GM19239 (cell line): ENCODE results near the gene IRX1.

Experiments
- DNase-seq: peaks from one replicate; pipeline ENCODE4 v3.0.0; 2011; ENCODE audit warnings: low spot score; ENCODE audit not compliant: insufficient read length
- FAIRE-seq: peaks from 2 replicates; lab custom pipeline; 2011; peaks lifted over from hg19 to GRCh38; lab: Jason Lieb, UNC

IRX1 gene

DNA sequence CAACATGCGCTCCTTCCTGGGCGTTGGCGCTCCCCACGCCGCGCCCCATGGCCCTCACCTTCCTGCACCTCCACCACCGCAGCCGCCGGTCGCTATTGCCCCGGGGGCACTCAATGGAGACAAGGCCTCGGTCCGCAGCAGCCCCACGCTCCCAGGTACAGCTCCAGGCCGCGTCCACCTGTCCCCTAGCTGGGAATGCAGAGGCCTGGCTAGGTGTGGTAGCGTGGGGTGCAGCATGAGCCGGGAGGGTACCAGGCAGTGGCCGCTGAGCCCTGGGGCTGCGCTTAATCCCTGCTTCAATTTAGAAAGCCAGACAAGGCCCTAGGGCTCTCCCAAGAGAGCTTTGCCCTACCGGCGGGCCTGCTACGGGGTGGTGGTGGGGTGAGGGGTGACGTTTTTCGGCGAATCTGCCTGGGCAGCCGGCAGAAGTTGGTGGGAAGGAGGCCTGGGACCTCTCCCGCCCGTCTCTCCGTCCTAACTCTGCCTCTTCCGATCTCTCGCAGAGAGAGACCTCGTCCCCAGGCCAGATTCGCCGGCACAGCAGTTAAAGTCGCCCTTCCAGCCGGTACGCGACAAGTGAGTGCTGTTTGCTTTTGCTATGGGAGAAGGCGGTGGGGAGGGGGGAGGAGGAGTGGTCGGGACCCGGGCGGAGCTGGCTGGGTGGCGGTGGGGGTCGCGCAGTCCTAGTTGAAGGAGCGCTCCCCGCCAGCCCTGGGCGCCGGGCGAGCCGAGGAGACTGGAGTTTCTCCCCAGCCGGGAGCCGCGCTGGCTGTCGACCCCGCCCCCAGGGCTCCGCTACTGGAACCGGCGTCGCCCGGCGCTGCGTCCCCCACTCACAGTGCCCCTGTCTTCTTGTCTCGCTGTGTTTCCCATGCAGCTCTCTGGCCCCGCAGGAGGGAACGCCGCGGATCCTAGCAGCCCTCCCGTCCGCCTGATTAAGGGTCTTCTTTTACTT is 4.8 kb downstream of the IRX1 start:
- DNase-seq (no peak), FAIRE-seq (no peak)

DNA sequence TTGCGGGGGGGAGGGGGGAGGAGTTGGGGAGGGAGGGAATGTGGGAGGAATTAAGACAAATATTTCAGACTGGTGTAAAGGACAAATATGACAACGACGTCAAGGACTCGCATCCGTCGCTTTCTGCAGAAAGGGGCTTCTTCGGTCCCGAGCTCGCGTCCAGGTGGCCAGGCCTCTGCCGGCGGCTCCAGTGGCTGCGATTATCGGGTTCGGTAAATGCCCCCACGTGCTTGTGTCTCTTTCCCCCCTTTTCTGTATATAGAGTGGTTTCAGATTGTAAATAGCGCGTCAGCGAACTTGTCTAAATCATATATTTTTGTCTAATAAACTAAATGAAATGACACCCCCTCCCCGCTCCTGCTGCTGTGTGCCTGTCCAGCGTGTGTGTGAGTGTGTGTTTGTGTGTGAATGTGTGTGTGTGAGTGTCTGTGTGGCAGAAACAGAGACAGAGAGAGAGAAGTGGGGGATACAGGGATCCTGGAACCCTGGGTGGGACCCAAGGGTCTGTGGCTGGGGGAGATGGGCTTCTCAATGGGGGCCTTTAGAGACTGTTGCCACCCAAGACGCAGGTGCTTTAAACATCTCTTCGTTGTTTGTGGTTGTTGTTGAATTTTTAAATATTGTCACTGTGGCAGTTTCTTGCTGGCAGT is 5.6 kb downstream of the IRX1 start:
- DNase-seq (no peak), FAIRE-seq (no peak)

DNA sequence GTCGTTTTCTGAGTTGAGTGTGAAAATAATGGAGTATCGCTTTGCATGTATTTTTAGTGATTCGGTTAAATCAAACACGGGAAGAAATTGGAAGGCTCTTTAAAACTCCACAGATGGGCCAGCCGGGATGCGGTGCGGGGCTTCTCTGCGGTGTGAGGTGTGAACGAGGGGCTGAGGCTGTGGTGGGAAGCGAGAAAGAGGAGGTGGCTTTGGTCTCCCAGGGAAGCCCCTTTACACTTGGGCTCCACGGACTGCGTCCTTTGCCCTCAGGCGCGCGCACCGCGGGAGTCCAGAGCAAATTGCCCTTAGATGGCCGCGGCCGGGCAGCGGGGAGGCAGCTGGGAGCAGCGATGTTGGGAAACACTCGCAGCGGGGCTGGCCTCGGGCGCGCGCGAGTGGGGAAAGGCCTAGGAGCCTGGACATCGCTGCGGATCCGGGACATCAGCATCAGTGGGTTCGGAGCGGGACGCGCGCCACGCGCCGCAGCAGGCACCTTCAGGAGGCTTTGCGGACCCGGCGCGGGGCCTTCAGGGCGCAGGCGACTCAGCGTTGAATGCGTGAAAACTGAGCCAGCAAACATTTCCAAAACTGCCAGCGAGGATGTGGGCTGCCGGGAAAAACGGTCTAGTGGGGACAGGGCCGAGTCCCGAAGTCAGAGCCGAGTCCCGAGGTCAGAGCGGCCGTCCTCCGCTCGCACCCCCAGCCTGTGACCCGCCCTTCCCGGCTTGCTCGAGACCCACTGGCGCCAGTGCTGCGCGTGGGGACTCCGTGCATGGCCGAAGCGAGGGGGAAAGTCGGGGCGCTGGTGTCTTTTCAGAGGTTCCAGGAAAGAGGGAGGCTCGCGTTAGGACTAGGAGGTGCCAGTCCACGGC is 6.5 kb downstream of the IRX1 start:
- no peak for FAIRE-seq
- no peak for DNase-seq

DNA sequence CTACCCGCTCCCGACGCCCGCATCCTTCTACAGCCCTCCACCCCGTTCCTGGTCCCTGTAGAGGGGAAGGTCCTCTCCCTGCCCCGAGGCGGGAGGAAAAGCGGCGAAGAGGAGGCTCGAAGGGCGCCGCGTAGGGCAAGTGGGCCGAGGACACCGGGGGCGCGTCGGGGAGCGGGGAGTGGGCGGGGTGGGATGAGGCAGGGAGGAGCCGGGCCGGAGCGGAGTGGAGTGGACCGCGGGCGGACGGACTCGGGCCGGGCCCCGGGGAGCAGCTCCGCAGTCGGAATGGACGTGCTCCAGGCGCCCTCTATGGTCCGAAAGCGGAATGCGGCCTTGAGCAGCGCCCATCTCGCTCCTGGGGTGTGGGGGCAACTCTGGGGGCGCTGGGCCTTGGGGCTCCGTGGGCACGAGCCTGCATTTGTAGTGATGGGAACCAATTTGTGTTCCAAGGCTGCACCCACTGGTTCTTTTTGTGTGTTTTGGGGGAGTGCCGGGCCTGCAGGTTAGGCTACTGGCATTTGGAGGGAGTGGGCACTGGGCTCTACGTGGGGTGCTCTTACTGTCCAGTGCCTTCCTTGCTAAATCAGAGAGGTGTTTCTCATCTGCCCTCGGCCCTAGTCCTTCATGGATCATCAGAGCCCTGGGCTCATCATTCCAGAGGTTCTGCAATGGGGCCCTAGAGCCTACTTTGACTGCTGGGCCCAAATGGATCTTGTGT is 7.3 kb downstream of the IRX1 start:
- no peak for DNase-seq
- FAIRE-seq = no peak

DNA sequence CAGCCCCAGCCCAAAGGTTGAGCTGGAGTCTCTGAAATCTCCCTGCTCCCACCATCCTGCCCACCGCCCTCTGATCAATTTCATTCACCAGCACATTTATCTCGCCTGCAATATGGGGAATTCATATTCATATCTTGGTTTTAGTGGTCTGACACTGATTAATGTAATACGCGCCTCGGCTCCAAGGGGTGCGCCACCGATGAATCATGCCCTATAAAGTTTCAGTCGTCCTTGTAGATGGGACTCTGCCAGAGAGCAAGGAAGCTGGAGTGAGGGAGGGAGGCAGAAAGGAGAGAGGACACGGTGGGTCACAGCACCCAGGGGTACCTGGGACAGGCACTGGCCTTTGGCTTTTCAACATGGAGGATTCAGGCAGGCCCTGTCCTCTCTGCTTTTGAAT is 8.9 kb downstream of the IRX1 start:
- no peak for FAIRE-seq
- no peak for DNase-seq

DNA sequence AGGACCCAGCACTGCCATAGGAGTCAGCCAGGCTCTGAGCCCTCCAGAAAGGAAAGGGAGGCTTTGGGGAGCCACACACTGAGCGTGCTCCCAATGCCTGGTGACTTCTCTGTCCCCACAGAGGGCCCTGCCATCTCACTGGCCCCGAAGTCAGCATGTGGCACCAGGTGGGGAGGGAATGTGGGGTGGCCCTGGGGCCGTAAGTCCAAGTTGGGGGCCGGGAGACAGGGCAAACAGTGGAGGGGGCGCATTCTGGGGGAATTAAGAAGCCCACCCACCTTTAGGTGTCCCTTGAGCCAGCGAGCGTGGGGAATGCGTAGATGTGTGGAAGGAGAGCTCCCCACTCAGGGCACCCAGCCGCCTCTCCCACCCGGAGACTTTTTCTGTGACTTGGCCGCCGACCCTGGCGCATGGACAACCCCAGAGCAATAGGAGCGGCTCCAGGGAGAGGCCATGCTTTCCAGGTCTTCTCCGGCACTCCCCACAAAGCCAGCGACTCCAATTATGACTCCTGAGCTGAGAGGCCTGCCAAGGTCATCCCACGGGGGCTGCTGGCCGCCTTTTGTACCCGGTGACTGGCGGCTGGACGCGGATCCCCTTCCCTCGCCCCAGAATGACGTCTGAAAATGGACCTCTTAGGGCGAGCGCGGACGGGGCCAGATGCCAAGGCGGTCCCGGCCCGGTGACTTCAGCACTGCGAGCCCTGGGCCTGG is 9.8 kb downstream of the IRX1 start:
- DNase-seq (no peak), FAIRE-seq (no peak)

DNA sequence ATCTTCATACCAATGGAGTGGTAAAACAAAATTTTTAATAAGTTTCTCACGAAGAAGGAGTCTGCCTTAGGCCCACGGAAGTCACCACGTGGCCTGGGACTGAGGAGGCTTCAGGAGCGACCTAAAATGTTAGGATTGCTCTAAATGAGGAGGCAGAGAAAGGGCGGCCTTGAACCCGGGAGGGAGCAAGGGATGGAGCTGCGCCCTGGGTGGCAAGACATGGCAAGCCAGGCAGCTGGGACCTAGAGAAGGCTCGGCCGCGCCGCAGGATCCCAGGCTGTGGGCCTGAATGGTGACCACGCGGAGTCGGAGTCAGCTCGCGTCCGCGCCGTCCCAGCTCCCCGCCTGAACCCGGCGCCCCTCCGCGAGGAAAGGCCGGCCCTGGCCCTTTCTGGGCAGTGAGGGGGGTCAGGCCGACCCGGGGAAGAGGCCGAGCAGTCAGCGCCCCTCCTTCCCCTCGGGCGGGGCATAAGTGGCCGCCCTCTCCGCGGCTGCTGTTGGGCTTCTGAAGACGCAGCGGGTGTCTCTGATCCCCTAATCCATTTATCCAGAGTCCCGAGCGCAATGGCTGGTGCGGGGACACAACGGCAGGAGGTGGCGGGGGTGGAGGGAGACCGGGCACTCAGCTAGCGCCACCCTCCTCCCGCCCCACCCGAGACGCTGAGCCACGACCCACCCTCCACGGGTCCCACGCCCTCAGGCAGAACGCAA is 10.6 kb downstream of the IRX1 start:
- no peak for DNase-seq
- FAIRE-seq = no peak

DNA sequence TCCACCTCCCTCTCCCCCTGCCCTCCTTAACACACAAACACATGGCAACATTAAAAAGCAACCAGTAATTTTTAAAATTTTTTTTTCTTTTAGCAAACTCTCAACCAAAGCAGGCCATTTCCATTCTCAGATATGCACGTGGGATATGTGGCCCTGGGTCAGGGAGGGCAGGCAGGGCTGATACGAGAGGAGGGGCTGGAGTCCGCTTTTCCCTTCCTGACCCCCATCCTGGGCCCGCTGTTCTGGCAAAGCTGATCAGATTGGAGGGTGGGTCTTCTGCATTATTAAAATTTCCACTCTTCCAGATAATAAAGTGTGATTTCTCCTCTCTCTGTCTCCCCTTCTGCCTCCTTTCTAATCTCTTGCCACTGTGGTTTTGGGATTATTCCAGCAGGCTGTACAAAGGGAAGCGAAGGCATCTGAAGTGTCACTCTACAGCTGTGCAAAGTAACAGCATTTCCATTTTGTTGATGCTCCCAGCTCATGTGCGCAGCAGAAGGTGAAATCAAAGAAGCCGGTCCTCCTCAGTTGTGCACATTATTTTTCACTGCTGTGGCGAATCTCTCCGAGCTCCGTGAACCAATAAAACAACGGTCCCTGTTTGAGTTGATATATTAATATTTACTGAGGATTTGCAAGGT is 12.0 kb downstream of the IRX1 start:
- DNase-seq (no peak), FAIRE-seq (no peak)

DNA sequence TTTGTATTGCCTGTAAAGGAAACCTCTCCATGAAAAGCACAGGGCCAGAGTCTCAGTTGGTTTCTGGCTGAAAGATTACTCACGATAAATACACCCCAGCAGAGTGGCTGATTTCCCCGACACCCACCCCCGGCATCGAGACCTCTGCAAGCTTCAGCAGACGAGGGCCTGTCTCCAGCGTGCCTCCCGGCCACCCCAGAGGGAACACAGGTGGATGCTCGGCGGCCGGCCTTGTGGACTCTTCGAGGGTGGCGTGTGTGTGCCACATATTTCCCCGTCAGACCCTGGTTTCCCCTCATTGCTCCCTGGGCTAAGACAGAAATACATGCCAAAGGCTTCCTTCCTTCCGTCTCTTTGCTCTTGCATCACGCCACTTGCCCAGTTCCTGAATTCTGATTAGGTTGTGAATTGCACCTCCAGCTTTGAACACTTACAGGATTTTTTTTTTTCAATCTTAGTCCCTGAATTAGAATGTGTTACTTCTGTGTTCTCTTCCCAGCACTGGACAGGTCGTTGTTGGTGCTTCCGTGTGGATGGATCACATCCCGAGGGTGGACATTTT is 13.6 kb downstream of the IRX1 start:
- DNase-seq (no peak), FAIRE-seq (no peak)

DNA sequence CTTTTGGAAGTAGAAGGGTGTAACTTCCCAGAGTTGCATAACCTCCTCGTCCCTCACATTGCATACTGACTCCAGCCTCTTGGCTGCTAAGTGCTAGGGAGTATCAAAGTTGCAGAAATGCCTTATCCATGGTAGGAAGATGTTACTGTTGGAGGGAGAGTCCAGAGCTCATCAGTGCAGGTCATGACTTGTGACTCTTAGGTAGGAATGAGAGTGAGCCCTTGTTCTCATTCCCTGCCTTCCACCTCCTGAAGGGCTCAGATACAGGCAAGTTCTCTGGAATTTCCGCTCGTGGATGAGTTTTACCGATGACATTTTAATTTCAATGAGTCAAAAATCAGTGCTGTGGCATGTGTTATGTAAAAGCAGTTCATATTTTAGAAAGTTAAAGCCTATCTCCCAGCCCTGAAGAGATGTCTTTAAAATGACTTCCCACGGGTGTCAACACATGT is 17.0 kb downstream of the IRX1 start:
- no peak for FAIRE-seq
- DNase-seq = no peak

DNA sequence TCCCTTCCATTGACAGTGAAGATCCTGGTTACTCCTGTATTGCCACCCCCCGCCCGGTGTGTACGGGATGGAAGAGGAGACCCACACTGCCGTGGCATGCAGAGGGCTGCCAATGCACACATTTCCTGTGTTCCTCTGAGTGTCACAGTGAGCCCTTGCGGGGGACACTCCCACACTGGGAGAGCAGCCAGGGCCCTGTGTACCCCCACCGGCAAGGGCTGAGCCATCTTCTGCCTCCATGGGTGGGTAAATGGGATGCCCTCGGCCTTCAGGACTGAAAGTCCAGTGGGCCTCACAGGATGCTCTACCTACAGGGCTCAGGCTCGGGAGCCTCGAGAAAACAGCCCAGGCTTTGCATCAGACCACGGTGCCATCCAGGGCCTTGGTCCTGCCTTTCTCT is 18.1 kb downstream of the IRX1 start:
- no peak for DNase-seq
- no peak for FAIRE-seq

DNA sequence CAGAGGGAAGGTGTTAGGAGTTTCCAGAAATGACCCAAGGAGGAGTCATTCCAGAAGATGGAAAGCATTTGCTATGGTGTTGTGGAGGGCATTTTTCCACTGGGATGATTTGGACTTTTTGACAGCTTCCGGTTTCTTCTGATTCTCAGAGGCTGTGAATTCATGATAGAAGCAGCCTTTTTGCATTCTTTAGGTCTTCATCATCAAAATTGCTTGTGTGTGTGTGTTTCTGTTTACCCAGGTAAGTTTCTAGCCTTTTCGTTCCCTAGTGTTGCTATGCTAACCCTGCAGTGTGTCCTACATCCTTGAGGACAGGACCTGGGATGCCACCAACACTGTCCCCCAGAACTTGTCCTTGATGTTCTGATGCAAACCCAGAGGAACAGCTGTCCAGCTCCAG is 19.6 kb downstream of the IRX1 start:
- FAIRE-seq (no peak), DNase-seq (no peak)

DNA sequence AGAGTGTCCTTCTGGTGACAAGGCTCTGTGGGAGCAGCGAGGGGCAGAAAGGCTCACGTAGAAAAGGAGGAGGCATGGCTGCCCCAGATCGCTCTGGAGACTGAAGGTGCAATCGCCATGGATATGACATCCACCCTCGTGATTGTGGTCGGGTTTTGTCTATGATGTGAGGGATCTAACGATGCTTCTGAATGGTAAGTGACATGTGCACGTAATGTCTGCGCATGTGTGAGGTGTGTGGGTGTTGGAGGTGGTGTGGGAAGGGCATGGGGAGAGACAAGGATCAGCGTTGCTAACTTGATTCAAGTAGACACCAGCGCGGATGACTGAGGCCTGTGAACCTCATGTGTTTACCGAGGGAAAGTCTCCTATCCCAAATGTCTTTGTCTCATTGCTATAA is 20.2 kb downstream of the IRX1 start:
- DNase-seq (no peak), FAIRE-seq (no peak)

DNA sequence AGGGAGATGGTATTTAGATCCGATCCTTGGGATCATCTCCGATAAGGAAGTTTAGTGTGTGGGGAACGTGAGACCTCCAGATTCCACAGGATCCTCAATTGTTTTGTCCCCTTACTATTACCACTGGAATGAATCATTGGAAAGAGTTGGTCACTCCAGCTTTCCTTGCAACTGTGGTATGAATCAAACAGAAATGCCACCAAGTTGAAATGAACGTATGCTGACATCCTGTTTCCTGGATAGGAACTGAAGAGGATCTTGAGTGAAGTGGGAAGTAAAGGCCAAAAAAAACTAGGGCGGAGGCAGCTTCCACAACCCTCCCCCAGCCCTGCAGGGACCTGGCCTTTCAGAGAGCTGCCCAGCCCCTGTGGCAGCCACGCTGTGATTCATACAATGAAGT is 23.9 kb downstream of the IRX1 start:
- DNase-seq (no peak), FAIRE-seq (no peak)

DNA sequence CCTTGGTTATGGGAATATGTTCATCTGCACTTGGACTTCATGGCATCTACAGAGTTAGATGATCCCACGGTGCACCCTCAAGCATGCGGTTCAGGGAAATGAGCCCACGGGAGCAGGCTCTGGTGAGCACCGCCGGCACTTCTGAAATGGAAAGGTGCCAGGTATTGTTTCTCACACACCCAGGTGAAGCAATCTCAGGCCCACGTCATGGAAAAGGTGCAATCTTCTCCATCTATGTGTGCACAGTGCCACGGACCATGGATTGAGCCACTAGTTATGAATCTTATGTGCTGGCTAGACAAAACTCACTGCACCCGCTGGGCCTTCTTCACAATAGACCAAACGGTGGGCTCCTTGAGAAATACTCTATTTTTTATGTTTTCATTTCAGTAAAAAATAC is 27.3 kb downstream of the IRX1 start:
- no peak for DNase-seq
- FAIRE-seq = no peak

DNA sequence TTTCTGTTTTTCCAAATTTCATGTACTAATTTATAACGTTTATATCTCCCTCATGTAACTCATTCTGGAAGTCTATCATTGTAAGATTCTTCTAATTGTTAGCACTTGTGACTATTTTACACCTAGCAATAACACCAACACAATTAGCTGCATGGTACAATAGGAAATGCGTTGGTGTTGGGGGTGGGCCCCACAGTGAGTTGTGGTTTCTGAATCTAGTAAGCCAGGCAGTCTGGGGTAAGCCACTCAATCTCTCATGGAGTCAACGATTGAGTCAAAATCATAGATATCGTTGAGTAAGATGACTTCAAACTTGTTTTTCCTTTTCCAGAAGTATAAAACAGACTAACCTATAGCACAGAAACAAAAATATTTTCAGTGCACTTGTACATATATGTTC is 30.0 kb downstream of the IRX1 start:
- no peak for FAIRE-seq

DNA sequence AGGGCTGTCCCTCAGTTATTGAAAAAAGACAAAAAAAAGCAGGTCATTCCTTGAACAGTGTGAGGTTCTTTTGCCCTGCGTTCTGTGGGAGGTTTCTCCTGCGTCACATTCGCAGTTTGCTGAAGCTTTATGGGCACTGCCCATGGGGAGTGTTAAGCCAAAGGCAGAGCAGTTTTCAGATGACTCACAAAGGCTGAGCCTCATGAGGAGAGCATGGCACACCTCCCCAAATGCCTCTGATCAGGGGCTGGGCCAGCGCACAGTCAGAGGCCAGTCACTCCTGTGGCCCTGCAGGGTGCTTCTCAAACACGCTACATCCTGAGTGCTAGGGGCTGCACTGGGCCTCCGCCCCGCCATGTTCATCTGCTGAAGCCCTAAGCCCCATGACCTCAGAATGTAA is 38.4 kb downstream of the IRX1 start:
- FAIRE-seq (no peak), DNase-seq (no peak)

More for the DNA sequence above, 30.0 kb downstream of the IRX1 start:
- DNase-seq = no peak

DNA sequence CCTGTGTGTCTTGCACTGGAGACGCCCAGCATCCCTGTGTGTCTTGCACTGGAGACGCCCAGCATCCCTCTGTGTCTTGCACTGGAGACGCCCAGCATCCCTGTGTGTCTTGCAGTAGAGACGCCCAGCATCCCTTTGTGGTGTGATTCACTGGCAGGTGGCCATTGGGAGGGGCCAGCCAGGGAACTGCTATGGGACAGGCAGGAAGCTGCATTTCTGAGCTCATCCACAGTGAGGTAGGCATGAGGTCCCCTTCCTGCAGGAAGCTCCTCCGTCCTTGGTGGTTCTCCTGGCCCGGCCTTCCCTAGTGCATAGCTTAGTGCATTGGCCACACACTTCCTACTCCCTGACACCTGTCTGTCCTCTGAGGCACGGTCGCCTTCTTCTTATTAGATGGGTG is 43.5 kb downstream of the IRX1 start:
- FAIRE-seq (no peak), DNase-seq (no peak)
